MCF 10A (cell line): ENCODE measurements around the gene ZDHHC9. TPM values are rescaled to one million over a fixed set of nuclear protein-coding genes. Genes with fewer than 3 reads are reported as not detected.

Experiments used
- Bru-seq: library from RNA; stranded (reverse); fragments of 400-500 nt; gene quantifications from one replicate; lab custom pipeline; 2021; lab: Mats Ljungman, UMichigan
- BruChase-seq, 2 experiments: library from RNA; stranded (reverse); fragments of 400-500 nt; gene quantifications; one replicate each; lab custom pipeline; 2021; lab: Mats Ljungman, UMichigan
- BruUV-seq: library from RNA; stranded (reverse); fragments of 400-500 nt; replicated peaks from 2 replicates; lab custom pipeline; 2021; lab: Mats Ljungman, UMichigan
- CTCF ChIA-PET: fragments of 300-600 bp; sonication (Branson Sonifier 250); formaldehyde crosslinking; extraction: SDS; loops from one replicate; lab custom pipeline; 2021; ENCODE audit warnings: antibody characterized with exemption, inconsistent platforms; lab: Yijun Ruan, JAX
- POLR2A ChIA-PET: fragments of 300-600, 350-650 bp; sonication (Branson Sonifier 250); formaldehyde crosslinking; extraction: SDS; loops from one replicate; lab custom pipeline; 2020; ENCODE audit warnings: antibody characterized with exemption, inconsistent platforms; lab: Yijun Ruan, JAX
- DNase-seq: peaks from one replicate; pipeline ENCODE4 v3.0.0-alpha.2; 2018; ENCODE audit not compliant: unreplicated experiment
- H3K27ac Mint-ChIP-seq: one replicate; pipeline ENCODE4 v1.8.0; 2022; ENCODE audit warnings: mild to moderate bottlenecking, low read depth, mixed read lengths; ENCODE audit not compliant: unreplicated experiment
- H3K27me3 Mint-ChIP-seq: one replicate; pipeline ENCODE4 v1.8.0; 2022; ENCODE audit warnings: mixed read lengths; ENCODE audit not compliant: insufficient read depth, unreplicated experiment
- H3K36me3 Mint-ChIP-seq: one replicate; pipeline ENCODE4 v1.8.0; 2022; ENCODE audit warnings: mild to moderate bottlenecking, moderate library complexity, mixed read lengths; ENCODE audit not compliant: insufficient read depth, unreplicated experiment
- H3K4me1 Mint-ChIP-seq: one replicate; pipeline ENCODE4 v1.8.0; 2022; ENCODE audit warnings: mixed read lengths; ENCODE audit not compliant: insufficient read depth, unreplicated experiment
- H3K4me3 Mint-ChIP-seq: one replicate; pipeline ENCODE4 v1.8.0; 2022; ENCODE audit warnings: mild to moderate bottlenecking, moderate library complexity, mixed read lengths; ENCODE audit not compliant: unreplicated experiment
- H3K9me3 Mint-ChIP-seq: one replicate; pipeline ENCODE4 v1.8.0; 2022; ENCODE audit warnings: mixed read lengths; ENCODE audit not compliant: unreplicated experiment
- intact Hi-C: fragments of 100-400 bp; cut with micrococcal nuclease; formaldehyde crosslinking; loops from 2 replicates; pipeline ENCODE4 v1.14.1; 2022
- long read RNA-seq: library from polyadenylated mRNA; stranded (forward); transcript quantifications from one replicate; pipeline ENCODE4 v2.0.0, GENCODE V29; 2022
- total RNA-seq: library from RNA; stranded (reverse); gene quantifications from 2 replicates; pipeline ENCODE4 v1.2.3, GENCODE V29; 2022
- TF ChIP-seq, protein P1 (sequence below): fragments of 200-600 bp; IDR thresholded peaks from one replicate; pipeline ENCODE4 v1.8.0; 2022; ENCODE audit warnings: antibody characterized with exemption, mild to moderate bottlenecking; ENCODE audit not compliant: unreplicated experiment

ZDHHC9 gene
- total RNA-seq (30.6 and 34.5 TPM in 2 replicates), Bru-seq, nascent RNA (percentile 56 among the genes with signal in this experiment), BruChase-seq, experiment 1, labeled RNA remaining after a 6-hour chase (percentile 66 among the genes with signal in this experiment), BruChase-seq, experiment 2, labeled RNA remaining after a 2-hour chase (percentile 56 among the genes with signal in this experiment)
- long read RNA-seq, full-length matches to known transcripts: 50 of 65 reads
- long read RNA-seq, partial matches to known transcripts: 5 of 65 reads
- long read RNA-seq, other reads (novel, unspliced or antisense): 10 of 65 reads

DNA sequence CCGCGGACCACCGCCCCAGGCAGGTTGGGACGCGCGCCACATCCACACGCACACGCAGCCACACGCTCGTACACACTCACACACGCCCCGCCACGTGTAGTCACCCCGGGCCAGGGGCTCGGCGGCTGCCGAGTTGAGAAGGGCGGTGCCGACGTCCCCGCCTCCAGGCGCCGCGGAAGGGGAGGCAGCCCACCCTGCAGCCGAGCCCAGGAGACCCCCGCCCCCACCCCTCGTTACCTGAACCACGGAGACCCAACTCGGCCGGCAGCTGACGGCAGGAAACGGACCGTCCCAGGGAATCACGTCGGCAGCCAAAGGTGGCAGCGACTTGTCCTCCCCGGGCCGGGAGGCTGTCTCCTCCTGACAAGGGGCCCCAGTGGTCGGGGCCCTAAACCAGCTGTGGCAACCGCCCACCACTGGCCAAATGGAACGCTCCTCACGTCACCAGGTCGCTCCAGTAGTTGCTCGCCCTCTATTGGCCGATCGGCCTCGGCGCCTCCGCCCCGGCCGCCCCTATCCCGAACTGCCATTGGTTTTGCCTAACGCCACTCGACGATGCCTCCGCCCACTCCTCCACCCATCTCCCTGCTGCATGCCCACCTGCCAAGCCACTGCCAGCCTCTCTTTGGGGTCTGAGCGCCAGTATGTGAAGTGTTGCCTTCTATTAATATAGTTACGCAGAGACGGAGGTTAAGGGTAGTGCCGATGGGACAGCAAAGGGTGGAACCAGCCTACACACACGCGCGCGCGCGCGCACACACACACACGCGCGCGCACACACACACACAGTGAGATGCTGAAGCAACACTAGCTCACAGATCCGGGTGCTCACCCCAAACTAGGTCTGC, at the start of gene ZDHHC9:
Gene ZDHHC9, minus strand, starts transcription at position 428 of the 848 bp plus-strand sequence. CDS start 1,941 bp downstream, outside the sequence.
- BruUV-seq: no TSS peak
- Mint-ChIP-seq H3K27me3 (peaks cover 25% of the 10 kb centered on the region), H3K4me1 (no peaks in the 10 kb centered on the region), H3K4me3 (peak within 1 kb of the TSS; percentile 84), H3K9me3 (no peaks in the 10 kb centered on the region), H3K36me3 (no peaks in the 10 kb centered on the region), H3K27ac (no peak within 1 kb of the TSS)
- ChIA-PET CTCF (interaction anchor here (0.7 kb wide), 1 partner anchor 197 kb away, joined by 3 read pairs; no protein-coding TSS in a partner anchor), POLR2A (interaction anchor here (0.6 to 1.3 kb wide), 4 partner anchors 8 to 204 kb away, joined by 3 to 4 read pairs (median 3); partner anchors contain the start of gene UTP14A)
- intact Hi-C loops: no loop called here
- TF ChIP-seq, protein P1, sequence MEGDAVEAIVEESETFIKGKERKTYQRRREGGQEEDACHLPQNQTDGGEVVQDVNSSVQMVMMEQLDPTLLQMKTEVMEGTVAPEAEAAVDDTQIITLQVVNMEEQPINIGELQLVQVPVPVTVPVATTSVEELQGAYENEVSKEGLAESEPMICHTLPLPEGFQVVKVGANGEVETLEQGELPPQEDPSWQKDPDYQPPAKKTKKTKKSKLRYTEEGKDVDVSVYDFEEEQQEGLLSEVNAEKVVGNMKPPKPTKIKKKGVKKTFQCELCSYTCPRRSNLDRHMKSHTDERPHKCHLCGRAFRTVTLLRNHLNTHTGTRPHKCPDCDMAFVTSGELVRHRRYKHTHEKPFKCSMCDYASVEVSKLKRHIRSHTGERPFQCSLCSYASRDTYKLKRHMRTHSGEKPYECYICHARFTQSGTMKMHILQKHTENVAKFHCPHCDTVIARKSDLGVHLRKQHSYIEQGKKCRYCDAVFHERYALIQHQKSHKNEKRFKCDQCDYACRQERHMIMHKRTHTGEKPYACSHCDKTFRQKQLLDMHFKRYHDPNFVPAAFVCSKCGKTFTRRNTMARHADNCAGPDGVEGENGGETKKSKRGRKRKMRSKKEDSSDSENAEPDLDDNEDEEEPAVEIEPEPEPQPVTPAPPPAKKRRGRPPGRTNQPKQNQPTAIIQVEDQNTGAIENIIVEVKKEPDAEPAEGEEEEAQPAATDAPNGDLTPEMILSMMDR: no peak
- DNase-seq: peak; percentile 84

DNA sequence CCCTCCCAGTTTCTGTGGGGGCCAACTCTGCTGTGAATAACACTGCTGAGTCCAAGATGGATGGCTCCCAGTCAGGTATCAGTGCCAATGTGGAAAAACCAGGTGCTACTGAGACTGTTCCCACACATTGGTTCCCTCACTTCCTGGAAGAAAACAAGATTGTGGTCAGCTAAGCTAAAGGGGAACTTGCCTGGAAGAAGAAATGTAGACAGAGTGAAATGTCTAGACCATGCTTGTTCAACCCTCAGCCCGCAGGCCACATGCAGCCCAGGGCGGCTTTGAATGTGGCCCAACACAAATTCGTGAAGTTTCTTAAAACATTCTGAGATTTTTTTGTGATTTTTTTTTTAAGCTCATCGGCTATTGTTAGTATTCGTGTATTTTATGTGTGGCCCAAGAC, 33.7 kb upstream of the ZDHHC9 start:
- no TSS peak for BruUV-seq
- intact Hi-C loops: no loop called here
- no peak overlapping the region for H3K27ac Mint-ChIP-seq
- ChIA-PET POLR2A (no interaction called here), CTCF (interaction anchor here (0.7 kb wide), 1 partner anchor 309 kb away, joined by 5 read pairs; no protein-coding TSS in a partner anchor)
- no peak for DNase-seq
- no peaks in the 10 kb centered on the region for H3K36me3 Mint-ChIP-seq
- no peaks in the 10 kb centered on the region for H3K9me3 Mint-ChIP-seq
- TF ChIP-seq, protein P1: no peak
- H3K4me3 Mint-ChIP-seq: no peak overlapping the region
- H3K27me3 Mint-ChIP-seq: peaks cover 40% of the 10 kb centered on the region
- no peaks in the 10 kb centered on the region for H3K4me1 Mint-ChIP-seq

DNA sequence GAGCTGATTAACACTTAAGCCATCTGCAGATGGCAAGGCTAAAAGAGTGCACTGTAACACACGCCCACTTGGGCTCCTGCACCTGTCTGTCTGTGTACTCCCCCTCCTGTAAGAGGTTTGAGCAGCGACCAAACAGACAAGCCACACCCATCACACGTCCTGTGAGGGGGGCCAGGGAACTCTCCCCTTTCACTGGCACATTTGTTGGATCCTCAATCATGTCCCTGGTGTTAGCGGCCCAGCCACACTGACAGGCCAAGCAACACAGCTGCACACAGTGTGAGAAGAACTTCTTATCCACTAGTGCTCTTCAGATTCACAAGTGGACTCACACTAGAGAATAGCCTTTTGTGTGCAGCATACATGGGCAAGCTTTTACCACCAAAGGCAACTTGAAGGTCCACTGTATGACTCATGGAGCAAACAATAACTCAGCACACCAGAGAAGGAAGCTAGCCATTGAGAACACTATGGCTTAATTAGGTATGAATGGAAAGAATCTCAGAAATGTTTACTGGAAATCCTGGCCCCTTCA, 33.2 kb upstream of the ZDHHC9 start:
- H3K9me3 Mint-ChIP-seq: no peaks in the 10 kb centered on the region
- H3K27me3 Mint-ChIP-seq: peaks cover 46% of the 10 kb centered on the region
- H3K4me1 Mint-ChIP-seq: no peaks in the 10 kb centered on the region
- intact Hi-C loops: no loop called here
- BruUV-seq: no TSS peak
- H3K4me3 Mint-ChIP-seq: no peak overlapping the region
- no peaks in the 10 kb centered on the region for H3K36me3 Mint-ChIP-seq
- no peak overlapping the region for H3K27ac Mint-ChIP-seq
- CTCF ChIA-PET: interaction anchor here (0.6 to 0.7 kb wide), 2 partner anchors 309 to 795 kb away, joined by 3 to 5 read pairs; no protein-coding TSS in a partner anchor
- TF ChIP-seq, protein P1: no peak
- DNase-seq: no peak
- POLR2A ChIA-PET: no interaction called here
